HG02623 (cell line): ENCODE results near the gene KPNB1.
A peak's percentile ranks its signal among the peaks of the same experiment; 100 is the strongest.

Experiments
- ATAC-seq: cut with Tn5 transposase; IDR thresholded peaks from one replicate; pipeline ENCODE4 v1.9.1; 2021; ENCODE audit warnings: moderate library complexity; ENCODE audit not compliant: unreplicated experiment

The KPNB1 gene

DNA sequence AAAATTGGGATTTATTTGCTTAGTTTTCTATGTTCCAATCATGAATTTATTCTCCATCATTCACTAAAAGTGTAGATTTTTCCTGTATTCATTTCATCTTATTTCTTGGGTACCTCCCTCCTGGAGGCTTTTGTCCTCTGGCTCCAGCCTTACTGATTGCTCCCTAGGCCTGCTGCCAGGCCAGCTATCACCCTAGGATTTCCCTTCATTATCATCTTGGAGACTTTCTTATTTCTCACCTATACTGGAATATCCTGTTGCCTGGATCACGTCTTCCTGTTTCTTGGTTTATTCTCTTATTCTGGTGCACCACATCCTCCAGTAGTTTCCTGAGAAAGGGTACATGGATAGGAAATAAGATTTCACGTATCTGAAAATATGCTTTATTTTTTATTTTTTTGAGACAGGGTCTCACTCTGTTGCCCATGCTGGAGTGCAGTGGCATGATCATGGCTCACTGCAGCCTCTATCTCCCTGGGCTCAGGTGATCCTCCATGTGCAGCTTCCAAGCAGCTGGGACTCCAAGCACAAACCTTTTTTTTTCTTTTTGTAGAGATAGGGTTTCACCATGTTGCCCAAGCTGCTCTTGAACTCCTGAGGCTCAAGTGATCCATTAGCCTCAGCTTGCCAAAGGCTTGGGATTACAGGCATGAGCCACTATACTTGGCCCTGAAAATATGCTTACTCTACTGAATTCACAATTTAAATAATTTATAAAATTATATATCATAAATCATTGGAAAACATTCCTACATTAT, 13.3 kb upstream of the KPNB1 start:
- ATAC-seq = no peak

DNA sequence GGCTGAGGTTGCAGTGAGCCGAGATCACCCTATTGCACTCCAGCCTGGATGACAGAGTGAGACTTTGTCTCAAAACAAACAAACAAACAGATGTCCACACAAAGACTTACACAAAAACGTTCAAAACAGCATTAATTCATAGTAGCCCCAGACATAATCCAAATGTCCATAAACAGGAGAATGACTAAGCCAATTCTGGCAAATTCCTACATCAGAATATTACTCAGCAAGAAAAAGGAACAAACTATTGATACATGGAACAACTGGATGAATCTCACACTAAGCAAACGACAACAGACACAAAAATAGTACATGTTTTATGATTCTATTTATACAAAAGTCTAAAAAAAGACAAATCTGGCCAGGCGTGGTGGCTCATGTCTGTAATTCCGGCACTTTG, 10.8 kb upstream of the KPNB1 start:
- ATAC-seq = no peak

DNA sequence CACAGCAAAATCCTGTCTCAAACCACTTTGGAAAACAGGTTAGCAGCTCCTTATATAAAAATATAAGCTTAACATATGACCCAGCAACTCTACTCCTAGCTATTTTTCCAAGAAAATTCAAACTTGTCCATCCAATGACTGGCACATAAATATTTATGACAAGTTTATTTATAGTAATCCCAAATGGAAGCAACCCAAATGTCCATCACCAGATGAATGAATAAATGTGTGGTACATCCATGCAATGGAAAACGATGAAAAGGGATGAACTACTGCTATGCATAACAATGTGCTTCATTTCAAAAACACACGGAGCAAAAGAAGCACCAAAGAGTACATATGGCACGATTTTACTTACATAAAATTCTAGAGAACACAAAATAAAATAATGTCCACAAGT, 9.6 kb upstream of the KPNB1 start:
- no peak for ATAC-seq

GRCh38 chr17:47641202-47641601, 8.5 kb upstream of the KPNB1 start:
- no peak for ATAC-seq

GRCh38 chr17:47643116-47643515, 6.6 kb upstream of the KPNB1 start:
- no peak for ATAC-seq

- no peak for ATAC-seq
Observed at GRCh38 chr17:47644324-47644723, 5.4 kb upstream of the KPNB1 start.

GRCh38 chr17:47649972-47650524, 329 bp downstream of the KPNB1 start:
- ATAC-seq = peak; percentile 1

DNA sequence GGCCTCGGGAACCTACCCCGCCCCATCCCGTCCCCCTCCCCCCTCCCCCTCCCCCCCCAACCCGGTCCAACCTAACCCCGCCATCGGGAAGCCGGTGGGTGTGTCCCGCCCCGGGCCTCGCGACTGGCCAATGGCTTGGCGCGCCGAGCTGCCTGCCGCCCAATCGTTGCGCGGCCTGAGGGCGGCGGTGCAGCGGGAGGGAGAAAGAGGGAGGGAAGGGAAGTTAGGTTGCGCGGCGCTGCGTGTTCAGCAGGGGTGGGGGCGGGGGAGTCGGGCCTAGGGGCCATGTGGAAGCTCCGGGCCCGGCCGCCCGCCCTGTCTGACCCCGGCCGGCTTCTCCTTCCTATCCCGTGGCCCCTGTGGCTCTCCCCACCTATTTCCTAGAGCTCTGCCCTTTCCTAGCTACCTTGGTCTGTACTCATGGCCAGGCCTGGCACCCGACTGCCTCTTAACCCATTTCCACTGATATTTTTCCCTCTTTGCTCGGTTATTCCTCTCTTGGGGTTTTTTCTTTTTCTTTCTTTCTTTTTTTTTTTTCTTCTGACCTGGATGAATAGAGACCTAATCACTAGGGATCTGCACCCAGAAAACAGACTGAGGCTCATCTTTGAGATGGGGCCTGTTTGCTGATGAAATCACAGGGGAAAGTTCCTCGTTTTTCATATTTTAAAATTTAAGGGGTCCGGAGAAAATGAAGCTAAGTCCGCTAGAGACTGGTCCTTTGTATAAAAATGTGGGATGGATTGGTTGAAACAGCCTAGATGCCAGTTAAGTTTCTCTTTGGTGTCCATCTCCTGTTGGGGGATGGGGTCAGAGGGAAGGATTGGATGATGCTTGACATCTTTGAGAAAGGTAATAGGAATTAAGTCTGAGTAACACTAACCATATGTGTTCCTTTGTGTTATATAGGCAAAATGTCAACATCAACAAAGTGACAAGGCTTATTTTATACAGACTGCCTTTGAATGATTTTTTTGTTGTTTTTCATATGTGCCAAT, 1.1 kb downstream of the KPNB1 start:
- peak; percentile 57 for ATAC-seq

DNA sequence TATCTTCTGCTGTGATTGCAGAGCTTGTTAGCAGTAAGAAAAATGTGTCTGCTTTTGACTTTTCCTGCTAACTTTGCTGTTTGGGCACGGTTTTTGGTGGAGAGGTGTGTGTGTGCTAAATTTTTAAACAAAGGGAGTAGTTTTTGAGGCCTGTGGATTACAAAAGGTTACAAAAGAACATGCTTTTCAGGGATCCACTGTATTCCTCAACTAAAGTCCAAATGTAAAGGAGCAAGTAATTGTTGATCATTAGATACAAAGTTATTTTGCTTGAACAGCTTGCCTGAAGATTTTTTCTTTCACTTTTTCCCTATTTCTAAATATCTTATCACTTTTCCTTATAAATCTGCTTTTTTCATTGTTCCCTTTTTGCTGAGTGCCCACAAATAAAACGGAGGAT, 2.0 kb downstream of the KPNB1 start:
- ATAC-seq = no peak

GRCh38 chr17:47652570-47652969, 2.9 kb downstream of the KPNB1 start:
- no peak for ATAC-seq

DNA sequence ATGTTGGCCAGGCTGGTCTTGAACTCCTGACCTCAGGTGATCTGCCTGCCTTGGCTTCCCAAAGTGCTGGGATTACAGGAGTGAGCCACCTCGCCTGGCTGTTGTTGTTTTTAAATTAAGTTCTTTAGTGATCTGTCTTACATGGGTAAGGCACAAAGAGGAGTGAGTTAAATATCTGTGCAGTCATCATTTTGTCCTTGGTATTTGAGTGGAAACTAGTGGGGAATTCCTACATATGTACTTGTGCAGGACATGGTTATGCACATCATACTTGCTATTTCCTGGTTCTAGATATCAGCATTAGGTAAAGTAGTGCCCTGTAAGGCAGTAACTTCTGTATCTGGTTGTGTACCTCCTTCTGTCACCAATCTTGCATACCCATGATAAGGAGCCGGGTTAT, 3.7 kb downstream of the KPNB1 start:
- no peak for ATAC-seq

- ATAC-seq = no peak
Observed at GRCh38 chr17:47654991-47655390, 5.3 kb downstream of the KPNB1 start.

DNA sequence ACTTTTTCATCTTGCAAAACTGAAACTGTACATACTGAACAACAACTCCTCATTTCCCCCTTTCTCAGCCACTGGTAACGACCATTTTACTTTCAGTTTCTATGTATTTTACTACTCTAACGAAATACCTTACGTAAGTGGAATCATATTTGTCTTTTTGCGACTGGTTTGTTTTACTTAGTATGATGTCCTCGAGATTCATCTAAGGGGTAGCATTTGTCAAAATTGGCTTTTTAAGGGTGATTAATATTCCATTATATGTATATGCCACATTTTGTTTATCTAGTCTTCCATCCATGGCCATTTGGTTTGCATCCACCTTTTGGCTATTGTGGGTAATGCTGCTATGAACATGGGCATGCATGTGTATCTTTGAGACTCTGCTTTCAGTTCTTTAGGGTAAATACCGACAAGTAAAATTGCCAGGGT, 10.4 kb downstream of the KPNB1 start:
- peak; percentile 56 for ATAC-seq

DNA sequence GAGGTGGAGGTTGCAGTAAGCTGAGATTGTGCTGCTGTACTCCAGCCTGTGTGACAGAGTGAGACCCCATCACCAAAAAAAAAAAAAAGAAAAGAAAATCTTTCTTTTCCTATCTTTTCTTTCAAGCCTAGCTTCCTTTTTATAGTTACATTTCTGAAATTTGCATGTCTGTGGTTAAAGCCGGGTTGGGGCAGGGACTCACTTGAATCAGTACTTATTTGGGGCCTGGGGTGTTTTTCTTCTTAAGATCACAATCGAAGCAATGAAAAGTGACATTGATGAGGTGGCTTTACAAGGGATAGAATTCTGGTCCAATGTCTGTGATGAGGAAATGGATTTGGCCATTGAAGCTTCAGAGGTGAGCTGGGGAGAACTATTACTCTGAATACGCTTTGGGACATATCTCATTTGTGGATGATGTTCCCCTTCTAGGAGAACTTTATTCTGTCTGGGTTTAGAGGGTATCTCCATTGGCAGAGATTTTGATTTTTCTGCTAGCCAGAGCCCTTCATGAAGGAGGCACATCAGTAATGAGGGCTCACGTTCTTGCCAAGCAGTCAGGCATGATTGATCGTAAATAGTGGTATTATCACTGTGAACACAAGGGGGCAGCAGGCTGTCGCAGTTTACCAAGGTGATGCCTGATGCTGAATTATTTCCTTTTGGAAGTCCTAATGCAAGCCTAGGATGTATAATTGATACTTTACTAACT, 14.3 kb downstream of the KPNB1 start:
- ATAC-seq = no peak

GRCh38 chr17:47664624-47664941, 14.9 kb downstream of the KPNB1 start:
- no peak for ATAC-seq

DNA sequence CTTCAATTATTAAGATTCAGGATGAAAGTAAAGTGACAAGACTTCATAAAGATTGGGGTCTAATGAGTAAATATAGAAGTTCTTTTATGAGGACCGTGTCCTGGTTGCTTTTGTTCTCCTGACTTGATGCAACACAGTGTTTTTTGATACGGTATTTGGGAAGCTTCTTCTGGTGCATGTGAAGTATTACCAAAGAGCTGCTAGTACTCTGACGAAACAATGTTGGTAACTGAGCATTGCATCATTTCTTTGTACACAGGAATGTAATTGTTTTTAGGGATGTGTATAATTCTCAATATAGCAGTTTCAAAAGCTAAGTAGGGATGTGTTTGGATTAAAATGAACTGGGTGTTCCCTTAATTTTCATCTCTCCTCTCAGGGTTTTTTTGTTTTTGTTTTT, 15.9 kb downstream of the KPNB1 start:
- ATAC-seq = no peak

- no peak for ATAC-seq
Observed at GRCh38 chr17:47669081-47669480, 19.4 kb downstream of the KPNB1 start.

- no peak for ATAC-seq
Observed at GRCh38 chr17:47670064-47670463, 20.3 kb downstream of the KPNB1 start.

DNA sequence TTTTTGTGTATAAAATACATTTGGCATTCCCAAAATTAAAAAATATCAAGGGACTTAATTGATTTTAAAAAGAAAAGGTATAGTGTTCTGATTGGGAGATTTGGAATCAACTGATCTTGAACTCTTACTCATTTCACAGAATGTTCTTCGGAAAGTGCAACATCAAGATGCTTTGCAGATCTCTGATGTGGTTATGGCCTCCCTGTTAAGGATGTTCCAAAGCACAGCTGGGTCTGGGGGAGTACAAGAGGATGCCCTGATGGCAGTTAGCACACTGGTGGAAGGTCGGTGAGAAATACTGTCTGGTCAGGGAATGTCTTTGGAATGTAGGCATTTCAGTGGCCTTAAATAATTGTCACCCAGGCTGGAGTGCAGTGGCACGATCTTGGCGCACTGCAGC, 24.8 kb downstream of the KPNB1 start:
- no peak for ATAC-seq

DNA sequence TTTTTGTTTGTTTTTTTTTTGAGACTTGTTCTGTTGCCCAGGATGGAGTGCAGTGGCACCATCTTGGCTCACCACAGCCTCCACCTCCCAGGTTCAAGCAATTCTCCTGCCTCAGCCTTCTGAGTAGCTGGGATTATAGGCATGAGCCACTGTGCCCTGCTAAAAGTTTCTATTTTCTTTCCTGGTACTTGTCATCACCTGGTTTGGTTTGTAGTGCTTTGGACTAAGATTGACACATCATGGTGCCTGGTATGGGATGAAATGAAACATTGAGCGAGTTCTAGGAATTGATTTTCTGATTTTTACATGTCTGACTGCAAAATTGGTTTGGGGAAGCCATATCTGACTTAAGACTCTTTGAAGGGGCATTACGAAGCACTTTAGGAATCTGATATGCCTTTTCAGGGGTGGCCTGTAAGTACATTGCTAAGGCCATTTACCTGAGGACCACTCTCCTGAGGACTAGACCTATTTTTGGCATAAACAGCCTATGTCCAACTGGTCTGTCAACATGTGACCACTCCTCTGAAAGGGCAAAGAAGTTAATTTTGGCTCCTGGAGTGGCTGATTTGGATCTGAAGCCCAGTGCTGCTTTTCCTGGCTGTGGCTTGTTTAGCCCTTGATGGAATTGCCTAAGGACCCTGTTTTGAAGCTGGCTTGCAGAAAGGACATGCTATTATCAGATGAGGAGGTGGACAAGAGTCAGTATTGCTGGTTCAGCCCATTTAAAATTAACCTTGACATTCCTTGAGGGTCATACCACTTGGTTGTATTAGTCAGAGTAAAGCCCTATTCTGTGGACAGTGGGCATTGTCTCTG, 25.9 kb downstream of the KPNB1 start:
- no peak for ATAC-seq

GRCh38 chr17:47676199-47676472, 26.4 kb downstream of the KPNB1 start:
- ATAC-seq = no peak
